NT2/D1 (cell line): ENCODE results near the gene ARHGAP28.

Experiments used
- SUZ12 ChIP-seq: IDR thresholded peaks from 2 replicates; pipeline ENCODE4 v1.6.1; 2011; ENCODE audit not compliant: insufficient read length, insufficient read depth; ENCODE audit errors: extremely low read depth
- ZNF274 ChIP-seq: IDR thresholded peaks from 2 replicates; pipeline ENCODE4 v1.6.1; 2011; ENCODE audit warnings: mild to moderate bottlenecking, low read depth, low read length

GRCh38 chr18:6807515-6808257, 78.2 kb downstream of the ARHGAP28 start:
- TF ChIP-seq ZNF274 (no peak), SUZ12 (no peak)
